ENCODE data around the gene QSOX2.

Gene QSOX2

GRCh38 chr9:136222906-136223285, 22.7 kb downstream of the QSOX2 start:
- H2AFZ ChIP-seq (ENCODE audit: low read length) = no peak overlapping the region
- H3F3A ChIP-seq (ENCODE audit: insufficient read depth, low read length) = no peaks in the 10 kb centered on the region
- H3K9me2 ChIP-seq (replicated peaks; ENCODE audit: insufficient read depth, low read length) = no peaks in the 10 kb centered on the region
- peaks cover 5% of the 10 kb centered on the region; the same call in 1 of the 2 replicates for H4K20me1 ChIP-seq (ENCODE audit: insufficient read depth, low read length)
- no peak for DNase-seq
- no peak overlapping the region for H3K27ac ChIP-seq (ENCODE audit: low read length)
- no peak overlapping the region for H3K9ac ChIP-seq (ENCODE audit: low read length)
- H3K4me1 ChIP-seq (ENCODE audit: low read length) = no peaks in the 10 kb centered on the region
- peaks cover 42% of the 10 kb centered on the region for H3K79me2 ChIP-seq (ENCODE audit: low read length)
- no peaks in the 10 kb centered on the region; the same call in 1 of the 2 replicates for H3K36me3 ChIP-seq (replicated peaks; ENCODE audit: insufficient read depth, low read length)
- TF ChIP-seq EZH2phosphoT487 (IDR thresholded peaks at IDR 0.05; ENCODE audit: low read length) (no peak), EZH2 (optimal IDR thresholded peaks at IDR 0.05; ENCODE audit: low read depth, low read length) (no peak), CTCF (IDR thresholded peaks at IDR 0.05; ENCODE audit: low read length) (no peak)
- no peaks in the 10 kb centered on the region for H3K9me3 ChIP-seq (replicated peaks; ENCODE audit: insufficient read depth, low read length)
- no peak overlapping the region for H3K4me2 ChIP-seq (ENCODE audit: low read depth, low read length)
- no peaks in the 10 kb centered on the region for H3K27me3 ChIP-seq (replicated peaks; ENCODE audit: insufficient read depth, low read length)
- no peak overlapping the region for H3K4me3 ChIP-seq (ENCODE audit: low read length)

GRCh38 chr9:136222166-136222905, 23.3 kb downstream of the QSOX2 start:
- H3K9me2 ChIP-seq (replicated peaks; ENCODE audit: insufficient read depth, low read length) = no peaks in the 10 kb centered on the region
- no peak overlapping the region for H3K27ac ChIP-seq (ENCODE audit: low read length)
- H3K9me3 ChIP-seq (replicated peaks; ENCODE audit: insufficient read depth, low read length) = no peaks in the 10 kb centered on the region
- TF ChIP-seq CTCF (IDR thresholded peaks at IDR 0.05; ENCODE audit: low read length) (no peak), EZH2 (optimal IDR thresholded peaks at IDR 0.05; ENCODE audit: low read depth, low read length) (no peak), EZH2phosphoT487 (IDR thresholded peaks at IDR 0.05; ENCODE audit: low read length) (no peak)
- no peaks in the 10 kb centered on the region for H3K4me1 ChIP-seq (ENCODE audit: low read length)
- peaks cover 5% of the 10 kb centered on the region; the same call in 1 of the 2 replicates for H4K20me1 ChIP-seq (ENCODE audit: insufficient read depth, low read length)
- H3K4me3 ChIP-seq (ENCODE audit: low read length) = no peak overlapping the region
- DNase-seq = no peak
- H3K4me2 ChIP-seq (ENCODE audit: low read depth, low read length) = no peak overlapping the region
- H3K79me2 ChIP-seq (ENCODE audit: low read length) = peaks cover 39% of the 10 kb centered on the region
- no peaks in the 10 kb centered on the region; the same call in 1 of the 2 replicates for H3K36me3 ChIP-seq (replicated peaks; ENCODE audit: insufficient read depth, low read length)
- H2AFZ ChIP-seq (ENCODE audit: low read length) = no peak overlapping the region
- no peaks in the 10 kb centered on the region for H3F3A ChIP-seq (ENCODE audit: insufficient read depth, low read length)
- no peak overlapping the region for H3K9ac ChIP-seq (ENCODE audit: low read length)
- no peaks in the 10 kb centered on the region for H3K27me3 ChIP-seq (replicated peaks; ENCODE audit: insufficient read depth, low read length)

GRCh38 chr9:136220017-136220729, 25.4 kb downstream of the QSOX2 start:
- no peak for TF ChIP-seq EZH2 (optimal IDR thresholded peaks at IDR 0.05; ENCODE audit: low read depth, low read length)
- TF ChIP-seq EZH2phosphoT487 (IDR thresholded peaks at IDR 0.05; ENCODE audit: low read length) = no peak
- no peak for DNase-seq
- Histone ChIP-seq H3K79me2 (ENCODE audit: low read length) (peaks cover 20% of the 10 kb centered on the region), H3K9ac (ENCODE audit: low read length) (no peak overlapping the region), H3K4me1 (ENCODE audit: low read length) (no peaks in the 10 kb centered on the region), H3K4me3 (ENCODE audit: low read length) (no peak overlapping the region), H3K27me3 (replicated peaks; ENCODE audit: insufficient read depth, low read length) (no peaks in the 10 kb centered on the region), H4K20me1 (ENCODE audit: insufficient read depth, low read length) (no peaks in the 10 kb centered on the region), H3K9me3 (replicated peaks; ENCODE audit: insufficient read depth, low read length) (no peaks in the 10 kb centered on the region), H3K4me2 (ENCODE audit: low read depth, low read length) (no peak overlapping the region), H2AFZ (ENCODE audit: low read length) (no peak overlapping the region), H3K9me2 (replicated peaks; ENCODE audit: insufficient read depth, low read length) (no peaks in the 10 kb centered on the region), H3K27ac (ENCODE audit: low read length) (no peak overlapping the region), H3K36me3 (replicated peaks; ENCODE audit: insufficient read depth, low read length) (no peaks in the 10 kb centered on the region; the same call in 1 of the 2 replicates), H3F3A (ENCODE audit: insufficient read depth, low read length) (no peaks in the 10 kb centered on the region)
